Large intestine (tissue), 3 donors: Measurements from ENCODE around the gene NUP133. TPM values are rescaled to one million over a fixed set of nuclear protein-coding genes. Genes with fewer than 3 reads are reported as not detected.
"Not testable (repeated sequence)": the region's sequence is repeated elsewhere in the genome, so short reads cannot be mapped to it uniquely, and the experiment has no call there.

Source experiments
- DNase-seq, 2 donors: peaks; one replicate each; pipeline versions ENCODE4 v3.0.0 to v3.0.0-alpha.2; 2013
- H3K27ac ChIP-seq: one replicate; pipeline ENCODE4 v1.5.1; 2013; ENCODE audit warnings: low read length
- H3K27me3 ChIP-seq: 2 replicates; pipeline ENCODE4 v1.6.1; 2013; ENCODE audit warnings: low read length; ENCODE audit not compliant: control insufficient read depth, insufficient read depth
- H3K36me3 ChIP-seq: 2 replicates; pipeline ENCODE4 v1.6.1; 2013; ENCODE audit warnings: low read length; ENCODE audit not compliant: control insufficient read depth, insufficient read depth
- H3K4me1 ChIP-seq: one replicate; pipeline ENCODE4 v1.6.1; 2013; ENCODE audit warnings: low read length; ENCODE audit not compliant: control insufficient read depth, insufficient read depth
- H3K4me3 ChIP-seq: one replicate; pipeline ENCODE4 v1.5.1; 2013; ENCODE audit warnings: low read length
- H3K9me3 ChIP-seq: one replicate; pipeline ENCODE4 v1.6.1; 2013; ENCODE audit warnings: mild to moderate bottlenecking, low read depth, low read length, moderate library complexity; ENCODE audit not compliant: control insufficient read depth
- WGBS: methylation state at CpG from one replicate; pipeline ENCODE4 v1.1.5; 2013; ENCODE audit warnings: low lambda C conversion rate; ENCODE audit not compliant: insufficient coverage; 5-methylcytosine and 5-hydroxymethylcytosine counted together
- polyA plus RNA-seq: library from polyadenylated mRNA; unstranded; fragments of 120-200 nt; gene quantifications from one replicate; pipeline ENCODE4 v1.2.1, GENCODE V29; 2013

The NUP133 gene
- polyA plus RNA-seq, 1 donor: 29.7 TPM

GRCh38 chr1:229478852-229479251 is 29.3 kb downstream of the NUP133 start:
- Histone ChIP-seq H3K36me3 (peaks cover 67% of the 10 kb centered on the region), H3K4me3 (no peak overlapping the region), H3K27ac (no peak overlapping the region), H3K4me1 (no peaks in the 10 kb centered on the region), H3K9me3 (no peaks in the 10 kb centered on the region), H3K27me3 (no peaks in the 10 kb centered on the region)
- DNase-seq: no peak
- WGBS: no CpG with 5 or more reads among the region's 1 CpG

DNA sequence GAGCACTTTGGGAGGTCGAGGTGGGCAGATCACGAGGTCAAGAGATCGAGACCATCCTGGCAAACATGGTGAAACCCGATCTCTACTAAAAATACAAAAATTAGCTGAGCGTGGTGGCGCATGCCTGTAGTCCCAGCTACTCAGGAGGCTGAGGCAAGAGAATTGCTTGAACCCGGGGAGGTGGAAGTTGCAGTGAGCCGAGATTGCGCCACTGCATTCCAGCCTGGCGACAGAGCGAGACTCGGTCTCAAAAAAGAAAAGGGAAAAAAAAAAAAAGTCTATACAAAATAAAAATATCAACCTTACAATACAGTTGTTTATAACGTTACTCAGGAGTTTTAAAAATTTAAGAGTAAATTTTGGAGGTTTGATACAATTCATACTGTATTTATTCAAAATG is 32.3 kb downstream of the NUP133 start:
- DNase-seq, H3K4me3 ChIP-seq, H3K27me3 ChIP-seq, H3K27ac ChIP-seq, H3K9me3 ChIP-seq, H3K4me1 ChIP-seq: not testable (repeated sequence)
- peaks cover 63% of the 10 kb centered on the region for H3K36me3 ChIP-seq
- WGBS: 100% methylated on average over 1 of the region's 13 CpGs

GRCh38 chr1:229474509-229474908 is 33.6 kb downstream of the NUP133 start:
- WGBS: 100% methylated on average over 1 of the region's 2 CpGs
- H3K36me3 ChIP-seq: peaks cover 66% of the 10 kb centered on the region

GRCh38 chr1:229471175-229471574 is 37.0 kb downstream of the NUP133 start:
- Histone ChIP-seq H3K27me3 (no peaks in the 10 kb centered on the region), H3K9me3 (no peaks in the 10 kb centered on the region), H3K4me1 (no peaks in the 10 kb centered on the region), H3K4me3 (no peak overlapping the region), H3K36me3 (peaks cover 66% of the 10 kb centered on the region), H3K27ac (no peak overlapping the region)
- no peak for DNase-seq
- no CpG with 5 or more reads among the region's 3 CpGs for WGBS

More at GRCh38 chr1:229474509-229474908, 33.6 kb downstream of the NUP133 start:
- DNase-seq: no peak
- Histone ChIP-seq H3K27me3 (no peaks in the 10 kb centered on the region), H3K4me1 (no peaks in the 10 kb centered on the region), H3K9me3 (no peaks in the 10 kb centered on the region), H3K27ac (no peak overlapping the region), H3K4me3 (no peak overlapping the region)

GRCh38 chr1:229470406-229471043 is 37.6 kb downstream of the NUP133 start:
- no peaks in the 10 kb centered on the region for H3K4me1 ChIP-seq
- H3K9me3 ChIP-seq: no peaks in the 10 kb centered on the region
- WGBS: no CpG with 5 or more reads among the region's 8 CpGs
- no peak overlapping the region for H3K27ac ChIP-seq
- no peaks in the 10 kb centered on the region for H3K27me3 ChIP-seq
- no peak for DNase-seq
- H3K4me3 ChIP-seq: no peak overlapping the region
- peaks cover 70% of the 10 kb centered on the region for H3K36me3 ChIP-seq

- H3K27ac ChIP-seq: no peak overlapping the region
- no peaks in the 10 kb centered on the region for H3K9me3 ChIP-seq
- H3K4me3 ChIP-seq: no peak overlapping the region
- no peaks in the 10 kb centered on the region for H3K4me1 ChIP-seq
- no CpG with 5 or more reads among the region's 1 CpG for WGBS
- H3K36me3 ChIP-seq: peaks cover 76% of the 10 kb centered on the region
- DNase-seq: no peak
- H3K27me3 ChIP-seq: no peaks in the 10 kb centered on the region
Observed at GRCh38 chr1:229466887-229467286, 41.3 kb downstream of the NUP133 start.

DNA sequence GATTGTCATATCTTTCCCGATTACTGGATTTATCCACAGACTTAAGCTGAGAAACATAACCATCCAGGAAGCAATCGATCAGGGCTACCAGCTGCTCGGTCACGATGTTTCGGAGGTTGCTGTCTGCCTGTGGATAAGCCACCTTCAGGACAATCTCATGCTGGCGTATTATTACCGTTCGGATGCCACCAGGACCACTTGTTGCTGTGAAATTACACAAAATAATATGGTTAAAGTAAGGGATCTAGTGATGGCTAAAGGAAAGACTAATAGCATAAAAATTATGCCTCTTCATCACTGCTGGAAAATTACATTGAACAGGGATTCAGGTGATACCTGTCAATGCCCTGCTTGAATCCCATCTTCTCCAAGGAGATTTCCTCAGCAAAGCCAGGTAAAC is 43.5 kb downstream of the NUP133 start:
- H3K36me3 ChIP-seq: peaks cover 75% of the 10 kb centered on the region
- no peak for DNase-seq
- no peaks in the 10 kb centered on the region for H3K27me3 ChIP-seq
- no peak overlapping the region for H3K27ac ChIP-seq
- H3K9me3 ChIP-seq: no peaks in the 10 kb centered on the region
- no peaks in the 10 kb centered on the region for H3K4me1 ChIP-seq
- H3K4me3 ChIP-seq: no peak overlapping the region
- WGBS: no CpG with 5 or more reads among the region's 8 CpGs

DNA sequence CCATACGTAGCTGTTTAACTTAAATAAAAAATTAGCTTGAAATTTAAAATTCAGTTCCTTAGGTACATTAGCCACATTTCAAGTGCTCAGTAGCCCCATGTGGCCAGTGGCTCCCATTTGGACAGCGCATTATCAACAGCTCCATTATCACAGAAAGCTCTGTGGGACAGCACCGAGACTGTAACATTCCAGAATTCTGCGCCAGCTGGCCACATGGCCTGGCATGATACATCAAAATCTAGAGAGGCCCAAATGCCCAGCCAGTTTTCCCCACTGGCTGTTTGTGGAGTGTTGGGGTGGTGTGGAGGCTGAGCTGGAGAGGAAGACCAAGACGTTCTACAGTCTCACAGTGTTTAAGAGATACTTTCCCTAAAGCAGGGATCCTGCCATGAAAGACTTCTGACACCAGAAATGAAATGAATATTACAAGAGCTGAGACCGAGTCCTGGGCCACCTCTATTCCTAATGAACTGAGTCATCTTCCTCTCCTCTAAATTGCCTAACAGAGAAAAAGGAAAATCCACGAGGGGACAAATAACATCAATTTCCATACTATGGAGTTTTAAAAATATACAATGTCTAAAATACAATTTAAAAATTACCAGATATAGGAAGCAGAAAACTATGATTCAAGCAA is 47.0 kb downstream of the NUP133 start:
- no peaks in the 10 kb centered on the region for H3K27me3 ChIP-seq
- H3K36me3 ChIP-seq: peaks cover 64% of the 10 kb centered on the region
- H3K4me3 ChIP-seq: no peak overlapping the region
- DNase-seq: no peak
- no peak overlapping the region for H3K27ac ChIP-seq
- 100% methylated on average over 1 of the region's 7 CpGs for WGBS
- no peaks in the 10 kb centered on the region for H3K9me3 ChIP-seq
- H3K4me1 ChIP-seq: no peaks in the 10 kb centered on the region

DNA sequence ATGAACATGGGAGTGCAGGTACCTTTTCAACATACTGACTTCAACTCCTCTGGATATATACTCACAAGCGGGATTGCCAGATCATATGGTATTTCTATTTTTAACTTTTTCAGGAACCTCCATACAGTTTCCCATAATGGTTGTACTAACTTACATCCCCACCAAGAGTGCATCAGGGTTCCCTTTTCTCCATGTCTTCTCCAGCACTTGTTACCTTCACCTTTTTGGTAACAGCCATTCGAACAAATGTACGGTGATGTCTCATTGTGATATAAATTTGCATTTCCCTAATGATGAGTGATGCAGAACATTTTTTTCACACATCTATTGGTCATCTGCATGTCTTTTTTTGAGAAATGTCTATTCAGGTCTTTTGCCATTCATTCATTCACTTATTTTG is 48.3 kb downstream of the NUP133 start:
- H3K27ac ChIP-seq: no peak overlapping the region
- WGBS: 100% methylated on average over 2 of the region's 3 CpGs
- no peaks in the 10 kb centered on the region for H3K9me3 ChIP-seq
- H3K4me1 ChIP-seq: no peaks in the 10 kb centered on the region
- no peak overlapping the region for H3K4me3 ChIP-seq
- H3K36me3 ChIP-seq: peaks cover 63% of the 10 kb centered on the region
- no peak for DNase-seq
- H3K27me3 ChIP-seq: no peaks in the 10 kb centered on the region

GRCh38 chr1:229457436-229457835 is 50.7 kb downstream of the NUP133 start:
- no peak overlapping the region for H3K4me3 ChIP-seq
- H3K27ac ChIP-seq: no peak overlapping the region
- WGBS: 92% methylated on average over 2 of the region's 4 CpGs
- H3K9me3 ChIP-seq: no peaks in the 10 kb centered on the region
- no peaks in the 10 kb centered on the region for H3K27me3 ChIP-seq
- peaks cover 43% of the 10 kb centered on the region for H3K36me3 ChIP-seq
- no peaks in the 10 kb centered on the region for H3K4me1 ChIP-seq
- DNase-seq: no peak

GRCh38 chr1:229456016-229456415 is 52.1 kb downstream of the NUP133 start:
- Histone ChIP-seq H3K36me3 (peaks cover 41% of the 10 kb centered on the region), H3K27me3 (no peaks in the 10 kb centered on the region), H3K27ac (no peak overlapping the region), H3K4me1 (no peaks in the 10 kb centered on the region), H3K9me3 (no peaks in the 10 kb centered on the region), H3K4me3 (no peak overlapping the region)
- no peak for DNase-seq
- no CpG with 5 or more reads among the region's 3 CpGs for WGBS
